Epithelial cell of proximal tubule (primary cell): ENCODE data around the gene CREBZF. TPM values are rescaled to one million over a fixed set of nuclear protein-coding genes. Genes with fewer than 3 reads are reported as not detected.

Experiments used
- DNase-seq: peaks from one replicate; pipeline ENCODE4 v3.0.0-alpha.2; 2011; ENCODE audit warnings: low read depth
- H3K4me3 ChIP-seq: 2 replicates; pipeline ENCODE4 v1.5.1; 2011; ENCODE audit warnings: low read depth, mild to moderate bottlenecking, low read length
- total RNA-seq: library from RNA; depleted of rRNA; stranded (reverse); fragments of >200 nt; gene quantifications from 2 replicates; pipeline ENCODE4 v1.2.3, GENCODE V29; 2015
- TF ChIP-seq, protein P1 (sequence below): conservative IDR thresholded peaks from 2 replicates; pipeline ENCODE4 v1.5.1; 2012; ENCODE audit warnings: low read depth, mild to moderate bottlenecking, low read length

Gene CREBZF
- total RNA-seq, 1 donor from 2014 or later, result 24.7 TPM

DNA sequence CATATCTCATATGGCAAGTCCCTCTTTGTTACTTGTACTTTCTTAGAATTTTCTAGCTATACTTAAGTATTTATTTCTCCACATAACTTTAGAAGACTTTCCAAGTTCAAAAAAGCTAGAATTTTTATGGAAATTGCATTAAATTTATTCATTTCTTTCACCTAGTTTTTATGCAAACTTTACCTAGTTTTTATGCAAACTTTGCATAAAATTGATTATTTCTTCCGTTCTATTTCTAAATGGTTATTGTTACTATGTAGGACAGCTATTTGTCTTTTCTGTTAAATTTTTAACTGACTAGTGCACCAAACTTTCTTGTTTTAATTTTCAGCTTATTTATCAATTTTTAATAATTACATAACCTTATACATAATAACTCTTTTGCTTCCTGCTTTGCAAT, 3.2 kb upstream of the CREBZF start:
- H3K4me3 ChIP-seq, result no peak overlapping the region
- TF ChIP-seq, protein P1, sequence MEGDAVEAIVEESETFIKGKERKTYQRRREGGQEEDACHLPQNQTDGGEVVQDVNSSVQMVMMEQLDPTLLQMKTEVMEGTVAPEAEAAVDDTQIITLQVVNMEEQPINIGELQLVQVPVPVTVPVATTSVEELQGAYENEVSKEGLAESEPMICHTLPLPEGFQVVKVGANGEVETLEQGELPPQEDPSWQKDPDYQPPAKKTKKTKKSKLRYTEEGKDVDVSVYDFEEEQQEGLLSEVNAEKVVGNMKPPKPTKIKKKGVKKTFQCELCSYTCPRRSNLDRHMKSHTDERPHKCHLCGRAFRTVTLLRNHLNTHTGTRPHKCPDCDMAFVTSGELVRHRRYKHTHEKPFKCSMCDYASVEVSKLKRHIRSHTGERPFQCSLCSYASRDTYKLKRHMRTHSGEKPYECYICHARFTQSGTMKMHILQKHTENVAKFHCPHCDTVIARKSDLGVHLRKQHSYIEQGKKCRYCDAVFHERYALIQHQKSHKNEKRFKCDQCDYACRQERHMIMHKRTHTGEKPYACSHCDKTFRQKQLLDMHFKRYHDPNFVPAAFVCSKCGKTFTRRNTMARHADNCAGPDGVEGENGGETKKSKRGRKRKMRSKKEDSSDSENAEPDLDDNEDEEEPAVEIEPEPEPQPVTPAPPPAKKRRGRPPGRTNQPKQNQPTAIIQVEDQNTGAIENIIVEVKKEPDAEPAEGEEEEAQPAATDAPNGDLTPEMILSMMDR, result no peak
- DNase-seq, result no peak

DNA sequence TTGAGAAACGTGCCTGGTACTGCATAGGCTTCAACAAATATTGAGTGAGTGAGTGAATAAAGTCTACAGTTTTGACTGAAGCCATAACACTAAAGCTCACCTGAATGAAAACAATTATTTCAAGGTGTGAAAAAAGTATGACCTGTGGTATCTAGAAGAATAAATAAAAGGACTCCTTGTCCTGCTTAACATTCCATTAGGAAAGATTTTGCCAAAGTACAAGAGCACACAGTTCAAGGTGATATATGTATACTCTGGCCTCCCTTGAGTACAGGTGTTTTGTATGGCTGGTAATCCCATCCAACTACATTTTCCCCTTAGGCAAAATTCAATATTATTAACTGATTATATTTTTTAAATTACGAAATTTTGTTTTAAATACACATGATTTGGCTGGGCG, 1.8 kb upstream of the CREBZF start:
- H3K4me3 ChIP-seq, result no peak overlapping the region
- TF ChIP-seq, protein P1, result no peak
- no peak for DNase-seq

DNA sequence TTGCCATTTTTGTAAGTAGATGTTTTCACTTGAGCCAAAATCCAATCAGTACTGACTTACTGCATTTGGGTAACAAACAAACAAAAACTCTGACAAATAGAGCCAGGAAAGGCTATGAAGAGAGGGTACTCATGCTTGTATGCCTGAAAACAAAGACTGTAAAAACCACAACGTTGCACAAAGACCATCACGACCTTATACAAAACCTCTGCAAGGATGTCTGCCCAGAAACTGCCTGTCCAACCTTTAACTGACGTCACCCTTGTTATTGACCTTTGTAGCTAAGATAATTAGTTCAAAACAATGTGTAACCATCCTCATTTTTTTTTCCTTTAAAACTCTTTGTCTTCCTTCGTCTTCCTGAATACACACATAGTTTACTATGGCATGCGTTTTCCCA, 804 bp upstream of the CREBZF start:
- peak; percentile 59 for DNase-seq
- TF ChIP-seq, protein P1, result no peak
- H3K4me3 ChIP-seq, result peak overlapping the region; percentile 90

DNA sequence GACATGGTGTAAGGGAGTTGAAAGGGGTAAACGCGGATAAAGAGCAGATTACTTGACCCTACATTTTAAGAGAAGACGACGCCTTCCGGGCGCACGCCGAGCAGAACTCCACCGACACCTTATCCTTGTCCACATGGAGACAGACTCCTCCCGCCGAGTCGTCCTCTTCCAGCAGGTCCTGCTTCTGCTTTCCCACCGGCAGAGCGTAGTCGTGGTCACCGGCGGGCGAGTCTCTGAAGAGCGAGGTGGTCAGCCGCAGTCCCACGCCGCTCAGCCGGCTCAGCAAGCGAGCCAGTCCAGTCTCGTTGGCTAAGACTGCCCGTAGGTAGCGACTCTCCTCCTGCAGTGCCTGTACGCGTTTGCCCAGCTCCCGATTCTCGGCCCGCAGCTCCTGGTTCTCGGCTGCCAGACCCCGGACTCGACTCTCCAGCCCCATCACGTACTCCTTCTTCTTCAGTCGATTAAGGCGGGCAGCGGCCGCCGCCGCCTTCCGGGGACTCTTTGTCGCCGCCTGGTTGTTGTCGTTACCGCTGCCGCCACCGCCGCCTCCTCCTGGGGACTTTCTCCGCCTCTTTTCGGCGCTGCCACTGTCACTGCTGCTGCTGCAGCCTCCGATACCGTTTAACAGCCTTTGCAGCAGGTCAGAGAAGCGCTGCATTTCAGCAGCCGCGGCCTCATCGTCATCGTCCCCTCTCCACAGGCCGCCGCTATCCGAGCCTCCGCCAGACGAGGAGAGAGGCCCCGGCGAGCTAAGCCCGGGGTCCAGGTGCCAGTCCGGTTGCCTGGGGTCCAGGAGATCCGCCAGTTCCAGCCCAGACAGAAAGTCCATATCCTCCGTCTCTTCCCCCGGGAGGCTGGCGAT, 945 bp downstream of the CREBZF start:
- no peak for DNase-seq
- TF ChIP-seq, protein P1, result peak; percentile 34
- peak overlapping the region; percentile 90 for H3K4me3 ChIP-seq

DNA sequence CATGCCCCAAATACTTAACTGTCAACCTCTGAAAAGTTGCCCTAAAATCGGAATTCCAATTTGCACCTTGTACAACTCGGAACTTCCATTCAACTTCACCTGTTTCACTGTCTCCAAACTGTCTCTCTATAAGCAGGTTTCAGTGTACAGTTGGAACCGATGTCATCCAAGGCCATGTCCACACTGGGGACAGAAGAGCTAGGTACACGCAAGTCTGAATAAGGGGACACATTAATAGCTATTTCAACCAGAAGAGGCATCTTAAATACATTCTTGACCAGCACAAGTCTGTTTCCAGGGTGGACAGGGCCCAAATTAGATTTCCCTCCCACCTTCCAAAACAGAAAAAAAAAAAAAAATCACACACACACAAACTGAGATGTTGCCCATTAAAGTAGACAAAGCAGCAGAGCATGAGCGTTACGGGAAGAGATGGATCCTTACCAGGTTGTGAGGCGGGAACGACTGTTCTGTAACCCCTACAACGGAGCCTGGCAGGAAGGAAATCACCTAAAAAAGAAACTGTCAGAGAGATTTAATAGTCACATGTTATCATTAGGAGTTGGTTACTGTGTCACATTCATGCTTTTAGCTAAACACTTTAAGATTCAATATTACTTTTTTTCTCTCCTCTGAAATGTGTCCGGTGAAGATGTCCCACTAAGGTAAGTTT, 1.7 kb downstream of the CREBZF start:
- DNase-seq, result no peak
- TF ChIP-seq, protein P1, result no peak
- H3K4me3 ChIP-seq, result peak overlapping the region; percentile 90

DNA sequence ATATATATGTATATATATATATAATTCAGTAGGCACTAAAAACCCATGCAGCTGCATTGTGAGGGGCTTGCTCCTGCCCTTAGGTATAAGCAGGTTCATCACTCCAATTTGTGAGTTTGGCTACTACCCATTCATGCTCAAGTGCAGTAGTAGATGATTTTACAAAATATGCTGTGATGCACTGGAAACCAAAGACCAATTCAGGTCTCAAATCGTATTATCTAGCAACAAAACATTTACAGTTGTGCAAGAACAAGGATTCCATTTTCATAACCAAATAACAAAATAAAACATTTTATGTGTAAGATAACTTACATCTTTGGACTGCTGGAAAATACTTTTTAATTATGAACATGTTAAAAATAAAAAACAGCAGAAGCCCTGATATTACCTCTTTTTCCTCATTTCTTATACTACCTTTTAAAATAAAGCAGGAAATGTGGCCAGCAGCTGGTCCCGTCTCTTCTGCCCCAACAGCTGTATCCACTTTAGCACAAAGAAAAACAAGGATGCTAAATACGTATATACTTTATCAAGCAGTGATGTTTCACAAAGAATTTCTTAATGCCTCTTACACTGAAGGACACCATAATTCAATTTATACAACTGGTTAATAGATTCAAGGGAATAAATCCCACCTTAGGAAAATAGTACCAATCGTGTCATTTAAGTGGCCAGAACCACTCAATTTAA, 2.8 kb downstream of the CREBZF start:
- TF ChIP-seq, protein P1, result no peak
- peak overlapping the region; percentile 90 for H3K4me3 ChIP-seq
- no peak for DNase-seq
